ENCODE results near the gene DVL1.
A peak's percentile ranks its signal among the peaks of the same experiment; 100 is the strongest.
"Not testable (repeated sequence)": the region's sequence is repeated elsewhere in the genome, so short reads cannot be mapped to it uniquely, and the experiment has no call there.

The DVL1 gene

DNA sequence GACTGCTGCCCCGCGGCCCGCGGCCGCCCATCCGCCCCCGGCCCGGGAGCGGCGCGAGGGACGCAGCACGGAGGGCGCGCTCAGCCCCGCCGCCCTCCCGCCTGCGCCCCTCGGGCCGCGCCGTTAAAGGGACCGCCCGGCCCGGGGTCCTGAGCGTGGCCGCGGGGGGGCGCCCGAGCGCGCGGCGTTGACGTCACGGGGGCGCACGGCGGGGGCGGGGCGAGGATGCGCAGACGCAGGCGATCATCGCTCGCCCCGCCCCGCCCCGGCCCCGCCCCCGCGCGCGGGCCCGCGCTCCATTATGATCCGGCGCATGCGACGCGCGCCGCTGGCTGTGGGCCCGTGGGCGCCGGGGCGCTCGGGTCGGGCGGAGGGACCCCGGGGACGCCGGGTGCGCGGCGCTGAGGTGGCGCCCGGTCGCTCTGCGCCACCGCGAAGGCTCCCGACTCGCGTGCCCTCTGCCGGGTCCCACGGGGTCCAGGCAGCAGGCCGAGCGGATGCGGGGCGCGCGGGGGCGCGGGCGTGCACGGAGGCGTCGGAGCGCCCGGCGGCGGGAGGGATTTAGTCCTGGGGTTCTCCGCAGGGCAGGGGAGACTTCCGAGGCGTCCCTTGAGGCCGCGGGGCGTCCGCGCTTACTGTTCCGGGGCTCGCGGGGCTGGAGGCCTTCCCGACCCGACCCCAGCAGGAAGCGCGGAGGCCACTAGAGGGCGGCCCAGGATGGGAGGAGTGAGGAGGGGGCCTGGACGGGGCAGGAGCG lies at the start of gene DVL1:
Gene DVL1, minus strand, starts transcription at position 163 of the 757 bp plus-strand sequence. CDS start 353 bp downstream, outside the sequence.
- DNase-seq (ENCODE audit: low read depth) = peak; percentile 66

DNA sequence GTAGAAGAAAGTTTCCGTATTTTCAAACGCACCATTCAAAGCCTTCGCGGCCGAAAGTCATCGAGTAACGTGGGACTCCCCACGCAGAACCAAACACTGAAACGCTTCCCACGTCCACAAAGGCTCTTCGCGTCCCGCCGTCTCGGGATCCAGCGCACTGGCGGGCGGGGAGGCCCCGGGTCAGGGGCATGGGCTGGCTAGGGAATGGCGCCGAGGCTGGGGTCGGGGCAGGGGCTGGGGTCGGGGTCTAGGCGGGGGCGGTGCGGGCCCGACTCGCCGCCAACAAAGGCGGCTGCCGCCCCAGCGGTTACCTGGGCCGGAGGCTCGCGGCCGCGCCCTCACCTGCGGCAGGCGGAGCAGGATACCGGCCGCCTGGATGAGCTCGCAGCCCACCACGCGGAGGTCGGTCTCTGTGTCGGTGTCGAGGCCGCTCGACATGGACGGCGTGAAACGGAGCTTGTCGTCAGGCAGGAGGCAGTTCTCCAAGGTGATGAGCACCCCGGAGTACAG lies 49.5 kb upstream of the DVL1 start:
- DNase-seq (ENCODE audit: low read depth) = no peak

DNA sequence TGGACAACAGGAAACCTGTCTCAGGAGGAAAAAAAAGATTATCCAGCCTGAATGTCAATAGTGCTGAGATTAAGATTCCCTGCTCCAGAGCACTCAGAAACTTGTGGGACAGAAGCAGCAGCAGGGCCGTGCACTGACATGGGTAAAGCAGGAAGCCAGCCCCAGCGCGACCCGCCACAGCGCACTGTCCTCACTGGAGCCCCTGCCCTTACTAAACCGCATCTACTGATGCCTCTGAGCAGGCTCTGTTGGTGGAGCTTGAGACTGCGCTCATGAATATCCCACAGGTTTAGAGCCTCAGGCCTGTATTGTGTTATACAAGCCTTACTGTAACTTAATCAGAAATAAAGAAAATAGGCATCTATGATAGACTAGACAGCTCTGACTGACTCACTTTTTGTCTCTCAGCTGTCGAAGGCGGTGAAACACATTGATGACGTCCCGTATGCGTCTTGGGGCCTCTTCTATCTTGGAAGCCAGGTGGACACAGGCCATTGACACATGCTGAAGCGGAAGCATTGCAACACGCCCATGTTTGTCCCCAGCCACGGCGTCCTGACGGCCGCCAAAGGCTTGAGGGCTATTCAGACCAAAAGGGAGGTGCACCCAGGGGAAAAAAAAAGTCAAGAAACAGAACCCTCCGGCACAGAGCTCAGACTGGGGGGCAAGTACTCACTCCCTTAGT lies 48.8 kb upstream of the DVL1 start:
- no peak for DNase-seq (ENCODE audit: low read depth)

DNA sequence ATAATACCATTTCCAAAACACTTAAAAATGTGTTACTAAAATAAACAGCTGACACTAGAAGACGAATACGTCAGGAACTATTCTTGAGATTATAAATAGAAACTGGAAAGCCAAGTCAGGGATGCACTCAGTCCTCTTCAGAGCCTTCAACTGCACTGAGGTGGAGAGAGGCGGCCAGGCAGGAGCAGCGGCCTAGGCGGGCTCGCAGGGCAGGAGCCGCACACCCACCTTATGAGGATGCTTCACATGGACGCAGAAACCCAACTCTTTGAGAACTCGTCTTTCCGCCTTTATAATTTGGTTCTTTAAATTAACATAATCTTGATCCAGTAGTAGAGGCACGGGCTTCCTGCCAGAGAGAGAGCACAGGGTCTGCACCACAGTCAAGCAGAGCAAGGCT lies 45.9 kb upstream of the DVL1 start:
- no peak for DNase-seq (ENCODE audit: low read depth)

DNA sequence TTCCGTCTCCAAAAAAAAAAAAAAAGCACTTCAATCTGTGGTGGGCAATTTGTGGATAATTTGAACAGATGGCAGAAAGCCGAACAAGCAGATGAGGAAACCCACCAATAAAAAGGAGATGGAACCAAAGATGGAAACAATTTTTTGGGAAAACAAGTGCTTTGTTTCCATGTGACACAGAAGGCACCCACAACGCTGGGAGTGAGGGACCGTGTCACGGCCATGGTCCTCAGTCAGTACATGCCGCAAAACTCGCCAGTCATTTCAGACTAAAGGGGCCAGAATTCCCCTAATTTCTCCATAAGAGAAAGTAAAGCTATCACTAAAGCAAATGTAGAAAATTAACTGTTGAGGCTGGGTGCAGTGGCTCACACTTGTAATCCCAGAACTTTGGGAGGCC lies 44.9 kb upstream of the DVL1 start:
- DNase-seq (ENCODE audit: low read depth) = no peak

DNA sequence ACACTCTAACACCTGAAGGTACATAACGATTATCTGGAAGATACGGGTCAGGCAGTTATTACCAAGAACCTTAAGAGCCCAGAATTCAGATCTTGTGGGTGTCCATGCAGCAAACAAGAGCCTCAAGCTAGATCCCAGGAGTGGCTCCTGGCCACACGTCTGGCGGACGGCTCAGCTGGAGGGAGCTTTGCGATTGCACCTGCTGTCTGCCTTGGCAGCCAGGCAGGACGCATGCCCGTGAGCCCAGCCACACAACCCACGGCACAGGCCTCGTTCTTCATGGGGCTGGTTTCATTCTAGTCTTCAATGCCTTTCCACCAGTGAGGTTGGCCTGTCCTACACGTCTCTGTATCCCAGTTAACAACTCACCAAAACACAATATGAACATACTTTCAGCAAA lies 44.2 kb upstream of the DVL1 start:
- DNase-seq (ENCODE audit: low read depth) = no peak

DNA sequence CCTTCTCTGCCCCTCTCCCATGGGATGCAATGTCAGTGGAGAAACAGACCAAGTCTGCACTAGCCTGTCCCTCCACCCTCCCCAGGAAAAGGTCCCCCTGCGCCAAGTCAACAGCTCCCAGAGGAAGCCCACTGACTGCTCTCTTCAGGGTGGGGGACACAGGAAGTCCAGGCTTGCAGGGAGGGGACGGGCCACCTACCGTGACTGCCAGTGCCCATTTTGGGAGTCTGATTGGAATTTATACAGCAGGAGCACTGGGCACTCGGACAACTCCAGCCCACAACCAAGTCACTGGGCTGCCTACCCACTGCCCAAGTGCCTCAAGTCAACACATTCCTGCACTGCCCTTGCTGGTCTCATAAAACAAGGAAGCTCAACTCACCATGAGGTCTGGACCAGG lies 43.8 kb upstream of the DVL1 start:
- no peak for DNase-seq (ENCODE audit: low read depth)

DNA sequence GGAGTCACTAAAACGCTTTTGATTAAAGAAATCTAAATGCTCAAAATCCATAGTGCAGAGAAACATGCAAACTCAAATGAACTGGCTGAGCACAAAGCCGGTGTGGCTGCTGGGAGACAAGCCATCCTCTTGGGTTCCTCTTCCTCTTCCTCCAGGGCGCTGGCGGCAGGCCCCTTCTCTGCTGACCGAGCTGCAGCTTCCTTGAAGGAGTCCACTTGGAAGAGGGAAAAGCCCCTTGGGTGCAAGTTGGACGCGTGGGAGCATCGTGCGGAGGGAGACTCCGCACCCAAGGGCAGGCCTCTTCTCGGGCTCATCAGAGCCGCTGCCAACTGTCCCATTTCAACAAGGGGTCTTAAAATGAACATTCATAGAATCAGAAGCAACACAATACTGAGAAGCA lies 42.0 kb upstream of the DVL1 start:
- no peak for DNase-seq (ENCODE audit: low read depth)

DNA sequence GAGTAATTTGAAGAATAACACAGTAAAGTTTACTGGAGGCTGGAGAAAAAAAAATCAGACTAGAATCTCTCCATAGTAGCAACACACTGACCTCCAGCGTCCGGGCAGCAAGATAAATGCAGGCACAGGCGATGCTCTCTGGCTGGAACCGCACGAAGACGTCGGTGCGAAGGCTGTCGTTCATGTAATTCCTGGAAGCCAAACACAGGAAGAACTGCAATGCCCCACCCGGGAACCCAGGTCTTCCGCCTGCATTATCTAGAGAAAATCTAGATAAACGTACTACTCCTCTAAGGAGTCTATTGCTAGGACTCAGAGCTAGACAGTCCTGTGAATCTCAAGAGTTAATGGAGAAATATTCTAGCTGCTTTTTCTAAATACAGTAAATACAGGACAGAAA lies 41.5 kb upstream of the DVL1 start:
- DNase-seq (ENCODE audit: low read depth) = no peak

DNA sequence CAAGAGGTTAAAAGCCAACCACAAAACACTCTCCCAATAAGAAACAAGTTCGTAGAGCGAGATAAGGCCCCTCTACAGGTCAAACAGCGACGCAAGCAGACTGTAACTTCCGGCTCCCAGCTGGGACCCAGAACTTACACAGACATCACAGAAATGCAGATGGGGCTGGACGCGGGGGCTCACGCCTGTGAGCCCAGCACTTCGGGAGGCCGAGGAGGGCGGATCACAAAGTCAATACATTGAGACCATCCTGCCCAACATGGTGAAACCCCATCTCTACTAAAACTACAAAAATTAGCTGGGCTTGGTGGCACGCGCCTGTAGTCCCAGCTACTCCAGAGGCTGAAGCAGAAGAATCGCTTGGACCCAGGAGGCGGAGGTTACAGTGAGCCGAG lies 38.9 kb upstream of the DVL1 start:
- no peak for DNase-seq (ENCODE audit: low read depth)

DNA sequence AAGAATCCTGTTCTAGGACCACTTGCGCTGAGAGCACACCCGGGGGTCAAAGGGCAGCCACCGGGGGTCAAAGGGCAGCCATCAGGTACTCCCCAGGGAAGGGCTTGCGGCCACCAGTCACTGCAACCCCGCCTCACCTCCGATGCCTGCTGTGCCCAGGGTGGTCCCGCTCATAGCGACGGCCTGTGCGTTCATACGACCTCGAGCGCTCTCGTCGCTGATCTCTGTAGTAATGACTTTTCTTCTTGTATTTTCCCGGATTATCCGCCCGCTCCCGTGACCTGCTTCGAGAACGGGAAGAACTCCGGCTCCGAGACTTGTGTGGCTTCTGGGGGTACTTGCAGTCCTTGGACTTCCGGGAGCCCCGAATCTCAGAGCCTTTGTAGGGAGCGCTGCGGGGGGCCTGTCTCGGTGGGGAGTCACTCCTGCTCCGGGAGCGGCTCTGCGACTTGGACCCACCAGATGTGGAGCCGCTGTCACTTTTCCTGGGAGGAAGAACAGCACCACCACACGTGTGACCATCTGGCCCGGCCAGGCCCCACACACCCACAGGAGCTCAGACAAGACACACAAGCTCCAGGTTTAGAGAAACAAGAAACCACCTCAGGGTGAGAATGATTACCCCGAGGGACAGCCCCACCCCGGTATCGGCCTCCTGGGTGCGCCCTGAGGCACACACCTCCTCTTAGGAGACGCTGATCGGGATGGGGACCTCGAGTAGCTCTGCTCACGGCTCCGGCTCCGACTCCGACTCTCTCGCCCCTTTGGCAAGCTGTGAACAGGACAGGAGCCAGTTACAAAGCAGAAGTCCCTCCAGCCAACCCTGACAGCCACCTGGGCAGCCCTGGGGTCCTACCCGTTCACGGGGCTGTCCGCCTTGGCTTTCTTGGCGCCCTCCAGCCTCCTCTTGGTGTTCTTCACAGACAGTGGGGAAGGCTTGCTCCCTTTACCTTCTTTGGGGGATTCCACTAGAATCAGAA lies 38.2 kb upstream of the DVL1 start:
- no peak for DNase-seq (ENCODE audit: low read depth)

DNA sequence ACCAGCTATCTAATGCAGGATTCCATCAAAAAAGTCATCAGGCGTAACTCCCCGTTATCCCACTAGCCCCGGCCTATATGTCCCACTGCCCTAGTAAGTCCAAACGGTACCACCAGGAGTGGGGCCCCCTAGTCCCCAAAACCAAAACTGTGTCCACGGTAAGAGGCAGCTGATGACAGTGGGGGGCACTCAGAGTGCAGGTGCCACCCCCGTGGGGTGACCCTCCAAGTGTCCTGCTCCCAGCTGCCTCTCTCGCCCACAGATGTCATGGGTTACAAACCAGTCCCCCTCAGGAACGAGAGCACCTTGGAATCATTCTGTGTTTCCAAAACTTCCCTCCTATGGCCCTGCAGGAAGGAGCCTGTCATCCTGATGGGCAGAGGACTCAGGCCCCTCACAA lies 36.7 kb upstream of the DVL1 start:
- no peak for DNase-seq (ENCODE audit: low read depth)

DNA sequence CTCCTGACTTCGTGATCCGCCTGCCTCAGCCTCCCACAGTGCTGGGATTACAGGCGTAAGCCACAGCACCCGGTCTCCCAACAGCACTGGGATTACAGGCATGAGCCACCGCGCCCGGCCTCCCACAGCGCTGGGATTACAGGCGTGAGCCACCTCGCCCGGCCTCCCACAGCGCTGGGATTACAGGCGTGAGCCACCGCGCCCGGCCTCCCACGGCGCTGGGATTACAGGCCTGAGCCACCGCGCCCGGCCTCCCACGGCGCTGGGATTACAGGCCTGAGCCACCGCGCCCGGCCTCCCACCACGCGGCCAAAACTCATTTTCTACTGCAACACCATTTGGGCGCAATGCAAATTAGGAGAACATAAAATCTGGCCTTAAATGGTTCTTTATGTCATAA lies 36.1 kb upstream of the DVL1 start:
- DNase-seq (ENCODE audit: low read depth) = not testable (repeated sequence)

DNA sequence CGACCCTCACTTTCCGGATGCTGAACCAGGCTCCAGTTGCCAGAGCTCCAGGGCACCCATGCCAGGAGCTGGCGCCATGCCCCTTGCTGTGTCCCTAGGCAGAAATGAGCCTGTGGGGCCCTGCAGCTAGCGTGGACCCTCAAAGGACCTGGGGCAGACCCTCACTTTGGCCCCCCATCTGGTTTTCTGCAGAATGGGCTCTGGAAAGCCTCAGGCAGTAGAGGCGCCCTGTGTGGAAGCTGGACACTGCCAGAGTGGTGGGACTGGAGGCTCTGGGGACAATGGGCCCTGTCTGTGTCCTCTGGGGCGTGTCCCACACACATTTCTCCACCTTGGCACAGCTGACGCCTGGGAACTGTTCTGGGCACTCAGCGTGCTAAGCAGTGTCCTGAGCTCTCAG lies 32.1 kb upstream of the DVL1 start:
- DNase-seq (ENCODE audit: low read depth) = no peak

DNA sequence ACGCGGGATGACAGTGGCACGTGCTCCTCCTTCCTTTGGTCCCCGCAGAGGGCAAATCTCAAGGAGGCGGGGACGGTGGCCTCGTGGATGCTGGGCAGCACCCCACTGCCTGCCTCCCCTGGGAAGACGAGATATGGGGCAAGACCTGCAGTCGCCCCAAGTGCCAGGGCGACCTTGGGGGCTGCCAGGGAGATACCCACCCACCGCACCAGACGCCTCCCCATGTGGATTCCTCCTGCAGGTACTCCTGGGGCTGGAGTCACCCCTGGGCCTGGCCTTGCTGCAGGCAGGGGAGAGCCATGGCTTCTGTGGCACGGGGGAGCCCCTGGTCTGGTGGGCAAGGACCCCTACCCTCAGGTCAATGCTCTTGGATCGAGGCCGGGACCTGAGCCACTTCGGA lies 31.6 kb upstream of the DVL1 start:
- DNase-seq (ENCODE audit: low read depth) = no peak

DNA sequence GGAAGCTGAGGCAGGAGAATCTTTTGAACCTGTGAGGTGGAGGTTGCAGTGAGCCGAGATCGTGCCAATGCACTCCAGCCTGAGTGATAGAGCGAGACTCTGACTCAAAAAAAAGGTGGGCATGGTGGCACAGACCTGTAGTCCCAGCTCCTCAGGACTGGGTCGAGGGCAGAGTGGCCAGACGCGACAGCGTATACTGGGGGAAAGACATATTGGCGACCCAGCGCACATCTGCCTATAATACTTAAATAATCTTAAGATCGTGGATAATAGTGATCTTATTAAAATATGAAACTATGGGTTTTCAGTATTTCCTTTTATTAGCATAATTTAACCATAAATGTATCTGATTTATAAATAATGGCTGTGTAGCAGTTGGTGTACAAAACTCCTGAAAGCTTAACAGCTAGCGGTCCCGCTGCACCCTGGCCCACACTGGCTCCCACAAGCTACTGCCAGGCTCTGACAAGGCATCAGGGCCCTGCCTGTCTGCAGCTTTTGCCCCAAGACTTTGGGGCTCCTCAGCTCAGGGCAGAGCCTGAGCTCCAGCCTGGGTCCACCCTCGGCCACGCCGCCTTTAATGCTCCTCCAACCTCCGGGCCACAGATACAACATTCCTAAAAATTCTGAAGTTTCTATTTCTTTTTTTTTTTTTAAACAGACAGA lies 28.5 kb upstream of the DVL1 start:
- DNase-seq (ENCODE audit: low read depth) = no peak

DNA sequence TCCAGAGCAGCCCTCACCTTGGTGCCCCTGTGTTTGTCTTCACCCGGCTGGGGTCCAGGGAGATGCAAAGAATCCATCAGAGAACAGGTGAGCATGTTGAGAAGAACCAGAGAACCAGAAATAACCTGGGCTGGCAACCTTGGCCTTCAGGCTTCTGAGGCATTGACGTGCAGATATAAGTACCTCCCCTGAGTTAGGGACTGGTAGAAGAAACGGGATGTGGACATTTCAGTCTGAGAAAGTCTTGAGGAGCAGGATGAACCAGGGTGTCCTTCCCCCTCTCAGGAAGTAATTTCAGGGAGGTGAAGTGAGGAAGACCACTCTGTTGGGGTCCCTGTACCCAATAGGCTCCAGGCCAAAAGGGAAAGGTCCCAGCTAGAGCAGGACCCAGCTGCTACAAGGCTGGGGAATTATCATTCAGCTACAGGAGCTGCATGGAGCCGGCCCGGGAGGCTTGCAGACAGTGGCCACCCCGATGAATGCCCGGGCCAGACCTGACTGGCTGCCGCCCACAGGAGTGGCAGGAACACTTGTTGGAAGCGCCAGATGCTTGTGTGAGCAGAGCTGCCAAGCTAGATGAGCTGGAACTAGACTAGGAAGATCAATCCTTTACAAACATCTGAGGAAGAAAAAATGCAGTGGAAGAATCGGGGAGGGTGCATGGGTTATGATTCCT lies 27.5 kb upstream of the DVL1 start:
- no peak for DNase-seq (ENCODE audit: low read depth)

DNA sequence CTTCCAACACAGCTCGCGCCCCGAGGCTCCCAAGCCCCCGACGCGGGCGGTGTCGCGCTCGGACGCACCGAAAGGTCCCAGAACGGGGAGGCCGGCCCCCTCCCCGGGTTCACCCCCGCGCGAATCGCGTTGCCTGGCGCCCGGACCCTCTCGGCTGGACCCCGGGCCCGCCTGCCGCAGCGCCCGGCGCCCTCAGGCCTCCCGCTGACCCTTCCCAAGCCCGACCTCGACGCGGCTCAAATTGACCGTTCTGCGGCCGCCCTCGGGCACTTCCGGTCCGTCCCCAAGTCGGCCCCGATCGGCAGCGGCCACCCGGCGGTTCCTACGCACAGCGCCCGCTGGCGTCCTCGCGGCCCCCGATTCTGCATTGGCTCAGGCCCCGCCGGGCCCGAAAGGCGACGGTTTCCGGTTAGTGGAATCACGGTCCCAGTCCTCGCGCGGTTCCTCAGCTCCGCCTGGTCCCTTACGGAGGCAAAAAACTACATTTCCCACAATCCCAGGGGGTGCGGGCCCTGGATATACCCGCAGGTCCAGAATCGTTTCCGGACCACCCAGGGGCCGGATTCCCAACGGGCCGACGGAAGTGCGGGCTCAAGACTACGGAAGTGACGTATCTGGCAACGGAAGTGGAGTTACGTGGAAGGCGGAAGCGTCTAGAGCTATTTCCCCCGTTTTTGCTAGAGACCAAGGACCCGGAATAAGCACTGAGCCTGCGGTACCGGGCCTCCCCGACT lies 25.9 kb upstream of the DVL1 start, which contains the start of gene AURKAIP1:
Gene AURKAIP1, minus strand, starts transcription at position 279 of the 734 bp plus-strand sequence. CDS start 451 bp downstream, outside the sequence.
- DNase-seq (ENCODE audit: low read depth) = peak; percentile 100

DNA sequence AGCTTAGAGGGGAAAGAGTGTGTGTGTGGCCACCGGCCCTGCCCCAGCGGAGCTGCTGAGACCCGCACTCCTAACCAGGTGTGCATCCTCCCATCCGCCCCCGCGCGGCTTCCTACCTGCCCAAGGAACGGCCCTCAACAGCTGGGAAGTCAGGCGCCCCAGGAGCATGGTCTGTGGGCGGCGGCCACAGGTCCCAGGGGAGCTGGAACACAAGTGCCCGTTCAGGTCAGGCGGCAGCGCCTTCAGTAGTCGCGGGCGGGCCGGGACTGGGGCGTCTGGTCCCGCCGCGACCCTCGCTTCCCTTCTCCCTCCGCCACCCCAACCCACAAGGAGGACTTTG lies 25.3 kb upstream of the DVL1 start:
- DNase-seq (ENCODE audit: low read depth) = no peak

DNA sequence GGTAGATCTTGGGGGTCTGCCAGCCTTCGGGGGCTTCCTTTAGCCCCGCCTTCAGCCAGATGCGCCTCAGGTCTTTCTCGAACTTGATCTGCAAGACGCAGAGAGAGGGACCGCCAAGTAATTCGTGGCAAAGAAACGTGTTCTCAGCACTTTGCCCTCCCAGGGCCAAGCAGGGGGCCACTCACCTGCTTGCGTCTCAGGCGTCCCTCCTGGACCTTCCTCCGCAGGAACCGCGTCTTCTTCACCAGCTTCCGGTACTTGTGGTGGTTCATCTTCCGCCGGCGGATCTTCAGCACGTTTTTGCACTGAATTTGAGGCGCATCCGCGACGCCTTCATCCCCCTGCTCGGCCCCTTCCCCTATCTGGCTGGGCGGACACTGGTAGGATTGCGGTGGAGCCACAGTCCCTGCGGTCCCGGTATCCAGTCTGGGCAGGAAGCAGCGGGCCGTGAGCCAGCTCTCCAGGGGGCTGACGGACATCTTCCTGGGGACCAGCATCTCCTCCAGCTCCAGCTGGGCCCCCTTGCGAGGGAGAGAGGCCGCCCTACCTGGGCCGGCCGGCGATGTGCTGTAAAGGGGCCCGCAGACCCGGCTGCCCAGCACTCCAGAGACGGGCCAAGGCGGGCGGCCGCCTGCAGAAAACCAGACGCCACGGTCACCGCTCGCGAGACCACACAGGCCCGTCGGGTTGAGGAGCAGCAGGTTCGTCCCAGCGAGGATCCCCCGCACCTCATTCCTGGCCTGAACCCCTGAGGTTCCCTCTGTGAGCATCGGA lies 24.8 kb upstream of the DVL1 start:
- DNase-seq (ENCODE audit: low read depth) = no peak
